Heart left ventricle (tissue), 13 donors: ENCODE data around the gene FOCAD.

Experiments
- POLR2A ChIP-seq, 2 donors: fragments of 450-650 bp; IDR thresholded peaks; one replicate each; pipeline ENCODE4 v1.6.1; 2017; ENCODE audit warnings: antibody characterized with exemption in 2 of 2, mild to moderate bottlenecking in 2 of 2, moderate library complexity in 2 of 2
- TF ChIP-seq, protein P1 (sequence below), 12 donors: fragments of 200-600 bp; sonication (generic) in 4 of 12; IDR thresholded peaks; one replicate each; pipeline versions ENCODE4 v1.5.0 to v1.8.0; 2018 to 2022; ENCODE audit warnings: antibody characterized with exemption in 12 of 12, mild to moderate bottlenecking in 5 of 12
- donor health status: ischemic (EF 13 %, LVEDD 7.1; RV severe dilation, severe dysfunction).
- donor health status: DM: no; HTN: yes; CAD: no.
- donor health status: DM: no; HTN: no; CAD: no.
- donor health status: ischemic (EF 25% LVEDD 6.9; RV normal size, moderate dysfunction).
- donor health status: ischemic (EF 25% LVEDD 5.7; RV mildly dilated, moderate dysfunction).
- donor health status: ischemic (EF 35%, LVEDD 5.7; RV mildly dilated, moderate dysfunction).
- donor health status: nonischemic (EF 11% LVEDD 7.7; RV severe dilation, severe dysfunction).
- donor health status: DM: yes; HTN: yes; CAD: no.
- donor health status: PGD.
- donor health status: ischemic (EF 29% LVEDD 5.4; RV normal size, mild dysfunction).
- donor health status: nonischemic (EF 23%, LVEDD 6.1; RV moderate dilation, normal function).

DNA sequence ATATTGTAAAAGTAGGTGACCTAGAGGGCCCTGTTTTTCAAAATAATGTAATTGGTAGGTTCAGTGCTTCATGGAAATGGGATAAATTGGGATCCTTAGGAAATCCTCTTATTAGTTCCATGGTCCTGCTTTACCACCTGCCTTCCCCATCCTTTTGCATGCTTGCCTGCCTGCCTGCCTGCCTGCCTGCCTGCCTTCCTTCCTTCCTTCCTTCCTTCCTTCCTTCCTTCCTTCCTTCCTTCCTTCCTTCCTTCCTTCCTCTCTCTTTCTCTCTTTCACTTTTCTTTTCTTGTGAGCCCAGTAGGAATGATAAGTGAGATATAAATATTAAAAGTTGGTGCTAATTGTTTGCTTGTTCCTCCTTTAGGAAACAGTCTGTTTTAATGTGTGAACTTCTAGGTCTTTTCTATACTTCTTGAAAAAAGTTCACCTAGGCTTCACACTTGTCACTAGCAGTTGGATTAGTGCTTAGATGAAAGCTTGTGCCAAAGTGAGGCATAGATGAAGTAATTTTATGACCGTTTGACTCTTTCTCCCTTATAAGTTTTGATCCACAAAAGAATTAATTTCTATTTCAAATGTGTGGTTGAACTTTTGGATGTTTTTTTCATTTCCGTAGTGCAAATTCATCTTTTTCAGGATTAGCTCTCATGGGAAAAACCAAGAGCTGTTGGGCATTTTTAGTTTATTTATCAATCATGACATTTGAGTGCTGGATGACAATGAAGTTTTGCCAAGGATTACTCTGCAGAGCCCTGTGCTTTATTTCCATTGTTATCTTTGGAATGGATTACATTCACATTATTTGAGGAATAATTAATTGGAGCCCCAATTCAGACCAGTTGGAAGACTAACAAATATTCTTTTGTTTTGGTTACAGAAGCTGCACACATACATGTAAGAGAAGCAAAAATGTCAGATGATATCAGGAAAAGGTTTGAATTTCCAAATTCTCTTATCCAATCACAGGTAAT is 30.7 kb downstream of the FOCAD start:
- TF ChIP-seq POLR2A (IDR thresholded peaks at IDR 0.05): no peak
- TF ChIP-seq, protein P1, sequence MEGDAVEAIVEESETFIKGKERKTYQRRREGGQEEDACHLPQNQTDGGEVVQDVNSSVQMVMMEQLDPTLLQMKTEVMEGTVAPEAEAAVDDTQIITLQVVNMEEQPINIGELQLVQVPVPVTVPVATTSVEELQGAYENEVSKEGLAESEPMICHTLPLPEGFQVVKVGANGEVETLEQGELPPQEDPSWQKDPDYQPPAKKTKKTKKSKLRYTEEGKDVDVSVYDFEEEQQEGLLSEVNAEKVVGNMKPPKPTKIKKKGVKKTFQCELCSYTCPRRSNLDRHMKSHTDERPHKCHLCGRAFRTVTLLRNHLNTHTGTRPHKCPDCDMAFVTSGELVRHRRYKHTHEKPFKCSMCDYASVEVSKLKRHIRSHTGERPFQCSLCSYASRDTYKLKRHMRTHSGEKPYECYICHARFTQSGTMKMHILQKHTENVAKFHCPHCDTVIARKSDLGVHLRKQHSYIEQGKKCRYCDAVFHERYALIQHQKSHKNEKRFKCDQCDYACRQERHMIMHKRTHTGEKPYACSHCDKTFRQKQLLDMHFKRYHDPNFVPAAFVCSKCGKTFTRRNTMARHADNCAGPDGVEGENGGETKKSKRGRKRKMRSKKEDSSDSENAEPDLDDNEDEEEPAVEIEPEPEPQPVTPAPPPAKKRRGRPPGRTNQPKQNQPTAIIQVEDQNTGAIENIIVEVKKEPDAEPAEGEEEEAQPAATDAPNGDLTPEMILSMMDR (IDR thresholded peaks at IDR 0.05): no peak
